AG09309 (cell line): ENCODE results near the gene WDFY2.

Source experiments
- DNase-seq: peaks from one replicate; pipeline ENCODE4 v3.0.0-alpha.2; 2010; ENCODE audit warnings: low read depth
- H3K4me3 ChIP-seq: 2 replicates; pipeline ENCODE4 v1.5.1; 2011; ENCODE audit warnings: mild to moderate bottlenecking, low read depth, low read length, moderate library complexity; ENCODE audit not compliant: control insufficient read depth
- TF ChIP-seq, protein P1 (sequence below): IDR thresholded peaks from 2 replicates; pipeline ENCODE4 v1.5.1; 2011; ENCODE audit warnings: mild to moderate bottlenecking, low read depth, low read length, inconsistent platforms; ENCODE audit not compliant: insufficient read depth, control insufficient read depth; ENCODE audit errors: missing control alignments

WDFY2 gene

DNA sequence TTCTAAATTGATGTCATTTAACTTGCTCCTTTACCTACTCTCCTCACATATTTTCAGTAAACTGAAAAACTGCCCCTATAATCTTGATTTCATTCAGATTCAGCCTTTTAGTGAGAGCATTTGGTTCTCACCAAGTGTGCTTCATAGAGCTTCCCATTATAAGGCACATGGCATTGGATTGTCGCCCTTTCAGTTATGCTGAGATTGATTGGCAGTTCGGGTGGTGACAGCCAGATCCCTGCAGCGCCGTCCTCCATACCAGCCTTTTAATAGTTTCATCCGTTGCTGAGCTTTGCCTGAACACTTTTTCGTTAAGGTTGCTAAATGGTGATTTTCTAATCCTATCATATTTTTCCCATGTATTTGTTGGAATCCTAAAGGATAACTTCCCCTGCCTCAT lies 139.3 kb downstream of the WDFY2 start:
- no peak for DNase-seq
- TF ChIP-seq, protein P1, sequence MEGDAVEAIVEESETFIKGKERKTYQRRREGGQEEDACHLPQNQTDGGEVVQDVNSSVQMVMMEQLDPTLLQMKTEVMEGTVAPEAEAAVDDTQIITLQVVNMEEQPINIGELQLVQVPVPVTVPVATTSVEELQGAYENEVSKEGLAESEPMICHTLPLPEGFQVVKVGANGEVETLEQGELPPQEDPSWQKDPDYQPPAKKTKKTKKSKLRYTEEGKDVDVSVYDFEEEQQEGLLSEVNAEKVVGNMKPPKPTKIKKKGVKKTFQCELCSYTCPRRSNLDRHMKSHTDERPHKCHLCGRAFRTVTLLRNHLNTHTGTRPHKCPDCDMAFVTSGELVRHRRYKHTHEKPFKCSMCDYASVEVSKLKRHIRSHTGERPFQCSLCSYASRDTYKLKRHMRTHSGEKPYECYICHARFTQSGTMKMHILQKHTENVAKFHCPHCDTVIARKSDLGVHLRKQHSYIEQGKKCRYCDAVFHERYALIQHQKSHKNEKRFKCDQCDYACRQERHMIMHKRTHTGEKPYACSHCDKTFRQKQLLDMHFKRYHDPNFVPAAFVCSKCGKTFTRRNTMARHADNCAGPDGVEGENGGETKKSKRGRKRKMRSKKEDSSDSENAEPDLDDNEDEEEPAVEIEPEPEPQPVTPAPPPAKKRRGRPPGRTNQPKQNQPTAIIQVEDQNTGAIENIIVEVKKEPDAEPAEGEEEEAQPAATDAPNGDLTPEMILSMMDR, result no peak
- no peak overlapping the region for H3K4me3 ChIP-seq

- TF ChIP-seq, protein P1, result no peak
These were observed 140.5 kb downstream of the WDFY2 start for GRCh38 chr13:51724721-51725120.

DNA sequence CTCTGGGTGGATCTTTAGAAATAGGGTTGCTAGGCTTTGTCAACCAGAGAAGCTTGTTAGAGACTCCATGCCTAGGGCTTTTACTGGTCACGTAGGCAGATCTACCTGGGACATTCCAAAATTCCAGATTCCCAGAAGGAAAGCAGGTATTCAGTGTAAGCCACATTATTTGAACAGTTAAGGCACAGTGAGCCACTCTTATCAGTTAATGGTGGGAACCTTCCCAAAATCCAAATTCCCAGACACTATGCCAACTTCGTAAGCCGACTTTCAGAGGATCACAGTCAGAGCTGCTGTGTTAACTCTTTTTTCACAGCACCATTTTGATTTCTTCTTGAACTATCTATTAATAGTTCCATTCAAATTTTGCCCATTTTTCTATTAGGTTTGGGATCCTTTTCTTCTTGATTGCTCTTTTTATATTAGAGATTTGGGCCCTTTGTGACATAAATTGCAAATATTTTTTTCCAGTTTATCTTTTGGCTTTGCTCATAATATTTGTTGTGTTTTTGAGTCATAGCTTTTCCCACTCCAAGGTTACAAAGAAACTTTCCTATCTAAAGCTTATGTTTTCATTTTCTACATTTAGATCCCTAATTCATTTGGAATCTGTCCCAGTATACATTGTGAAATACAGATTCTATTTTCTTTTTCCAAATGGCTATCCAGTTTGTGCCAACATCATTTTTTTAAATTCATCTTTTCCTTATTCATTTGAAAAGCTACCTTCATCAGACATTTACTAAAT lies 142.4 kb downstream of the WDFY2 start:
- DNase-seq, result peak; percentile 52
- H3K4me3 ChIP-seq, result no peak overlapping the region
- TF ChIP-seq, protein P1, result no peak

More at GRCh38 chr13:51724721-51725120, 140.5 kb downstream of the WDFY2 start:
- no peak overlapping the region for H3K4me3 ChIP-seq
- DNase-seq, result no peak

DNA sequence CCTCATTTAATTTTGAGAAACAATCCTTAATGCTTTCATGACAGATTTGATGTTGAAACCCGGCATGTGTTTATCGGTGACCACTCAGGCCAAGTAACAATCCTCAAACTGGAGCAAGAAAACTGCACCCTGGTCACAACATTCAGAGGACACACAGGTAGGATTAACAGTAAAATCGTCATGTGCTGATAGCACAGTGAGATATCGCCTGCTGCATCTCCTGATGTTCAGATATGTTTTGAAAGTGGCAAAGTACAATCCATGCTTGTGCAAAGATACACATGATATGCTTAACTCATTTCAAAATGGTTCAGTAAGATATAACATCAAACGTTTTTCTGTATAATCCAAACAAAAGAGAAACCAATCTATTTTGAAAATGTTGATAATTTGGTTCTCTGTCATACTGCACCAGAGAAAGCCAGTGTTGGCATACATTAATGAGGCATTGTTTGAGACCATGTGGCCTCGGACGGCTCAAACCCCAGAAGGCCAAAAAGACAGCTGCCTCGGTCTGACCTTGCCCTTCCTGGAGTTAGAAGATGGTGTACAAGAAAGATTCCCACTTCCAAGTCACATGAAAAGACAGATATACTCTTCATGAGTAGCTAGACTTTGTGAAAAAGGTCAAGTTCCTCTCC lies 143.5 kb downstream of the WDFY2 start:
- TF ChIP-seq, protein P1, result no peak
- no peak overlapping the region for H3K4me3 ChIP-seq
- no peak for DNase-seq

- no peak overlapping the region for H3K4me3 ChIP-seq
- TF ChIP-seq, protein P1, result no peak
- no peak for DNase-seq
These were observed 144.0 kb downstream of the WDFY2 start for GRCh38 chr13:51728275-51728673.

- H3K4me3 ChIP-seq, result no peak overlapping the region
- TF ChIP-seq, protein P1, result no peak
- DNase-seq, result peak; percentile 80
These were observed 144.7 kb downstream of the WDFY2 start for GRCh38 chr13:51728972-51729371.
